T-helper 22 cell (primary cell): Measurements from ENCODE around the gene SLC38A8.

Experiments used
- DNase-seq: peaks from one replicate; pipeline ENCODE4 v3.0.0-alpha.2; 2020; ENCODE audit warnings: low read depth

SLC38A8 gene

DNA sequence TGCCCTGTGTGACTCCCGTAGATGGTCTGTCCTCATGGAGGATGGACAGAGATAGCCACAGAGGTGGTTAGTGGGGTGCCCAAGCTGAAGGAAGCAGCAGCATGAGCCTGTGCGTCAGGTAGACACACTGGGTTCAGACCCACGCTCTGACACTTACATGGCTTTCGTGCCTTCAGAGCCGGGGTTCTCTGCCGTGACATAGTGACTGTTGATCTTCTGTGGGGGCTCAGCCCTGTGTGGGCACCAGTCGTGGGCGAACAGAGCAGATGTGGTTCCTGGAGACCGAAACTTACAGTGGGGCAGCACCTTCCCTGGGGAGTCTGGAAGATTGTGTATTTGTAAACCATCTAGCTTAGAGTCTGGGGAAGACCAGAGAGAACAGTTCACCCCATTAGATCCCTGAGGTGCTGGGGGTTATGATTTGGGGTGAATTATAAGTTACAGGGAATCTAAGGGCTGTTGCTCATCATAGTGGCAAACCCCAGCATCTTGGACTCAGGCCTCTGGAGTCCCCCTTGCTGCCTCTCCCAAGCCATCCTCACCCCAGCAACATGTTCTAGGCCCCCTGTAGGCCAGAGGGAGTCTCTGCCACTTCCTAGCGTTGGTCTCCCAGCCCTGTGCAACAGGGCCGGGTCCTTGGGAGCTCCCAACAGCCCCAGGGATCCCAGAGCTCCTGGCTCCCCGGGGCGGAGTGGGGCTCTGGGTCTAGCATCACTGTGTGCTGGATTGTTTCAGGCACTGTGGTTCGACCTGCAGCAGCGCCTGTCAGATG is 45.9 kb downstream of the SLC38A8 start:
- DNase-seq, result no peak

DNA sequence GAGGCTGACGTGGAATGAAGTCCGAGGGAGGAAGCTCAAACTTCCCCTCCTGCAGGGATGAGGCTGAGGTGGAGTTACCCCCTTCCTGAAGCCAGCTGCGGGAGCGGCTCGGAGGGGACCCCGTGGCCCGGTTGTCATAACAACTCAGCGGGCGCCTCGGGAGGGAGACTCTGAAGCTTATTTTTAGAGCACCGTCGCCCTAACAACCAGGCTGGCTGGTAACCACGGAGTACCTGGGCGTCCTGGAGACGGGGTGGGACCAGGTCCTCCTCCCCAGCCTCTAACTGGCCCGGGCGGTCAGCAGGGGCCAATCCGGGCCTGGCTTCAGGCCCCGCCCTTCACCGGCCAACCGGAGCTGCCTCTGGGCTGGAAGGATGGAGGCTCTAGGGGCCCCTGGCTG is 46.8 kb downstream of the SLC38A8 start:
- no peak for DNase-seq

DNA sequence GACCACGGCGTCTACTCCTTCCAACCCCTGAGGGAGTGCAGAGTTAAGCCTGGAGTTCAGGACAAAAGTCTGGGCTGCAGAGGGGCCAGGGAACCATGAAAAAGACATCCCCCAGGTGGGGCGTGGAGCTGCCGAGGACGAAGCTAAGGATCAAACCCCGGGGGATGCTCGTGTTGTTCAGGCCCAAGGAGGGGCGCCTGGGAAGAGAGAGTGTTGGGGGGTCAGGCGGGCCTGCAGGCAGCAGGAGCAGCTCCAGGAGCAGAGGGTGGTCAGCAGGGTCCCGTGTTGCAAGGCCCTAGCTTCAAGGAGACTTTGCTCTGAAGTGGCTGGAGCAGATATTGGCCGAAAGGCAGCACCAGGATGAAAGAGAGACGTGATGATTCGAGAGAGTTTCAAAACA is 47.9 kb downstream of the SLC38A8 start:
- DNase-seq, result no peak

DNA sequence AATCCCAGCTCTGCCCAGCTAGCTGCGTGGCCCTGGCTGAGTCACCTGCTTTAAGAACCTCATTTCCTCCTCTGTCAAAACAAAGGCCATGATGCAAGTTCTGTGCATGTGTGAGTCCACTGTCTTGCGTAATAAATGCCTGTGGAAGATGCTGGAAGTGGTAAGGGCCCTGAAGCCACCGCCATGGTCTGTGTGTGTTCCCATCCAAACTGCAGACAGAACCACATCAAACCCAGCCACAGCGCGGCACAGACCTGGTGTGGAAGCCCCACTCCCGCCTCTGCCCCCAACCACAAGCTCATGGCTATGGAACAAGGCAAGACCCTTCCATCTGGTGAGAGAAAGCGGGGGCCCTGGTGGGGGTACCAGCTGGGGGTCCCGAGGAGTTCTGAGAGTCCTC is 48.5 kb downstream of the SLC38A8 start:
- no peak for DNase-seq

DNA sequence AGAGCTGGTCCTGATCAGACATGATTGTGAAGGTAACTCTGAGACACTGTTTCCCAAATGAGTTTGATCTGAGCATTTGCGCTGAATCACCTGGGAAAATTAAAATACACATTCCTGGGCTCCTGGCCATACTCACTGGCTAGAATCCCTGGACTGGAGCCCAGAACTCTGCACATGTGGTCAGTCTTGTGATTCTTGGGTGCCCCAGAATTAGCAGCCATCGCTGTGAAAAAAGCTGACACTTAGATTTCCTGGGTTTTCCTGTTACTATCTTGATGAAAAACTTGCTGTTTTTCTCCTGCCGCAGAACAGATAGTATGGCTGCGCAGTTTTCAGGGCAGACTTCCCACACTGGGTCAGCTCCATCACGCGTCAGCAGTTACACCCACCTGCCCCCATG is 50.0 kb downstream of the SLC38A8 start:
- no peak for DNase-seq

DNA sequence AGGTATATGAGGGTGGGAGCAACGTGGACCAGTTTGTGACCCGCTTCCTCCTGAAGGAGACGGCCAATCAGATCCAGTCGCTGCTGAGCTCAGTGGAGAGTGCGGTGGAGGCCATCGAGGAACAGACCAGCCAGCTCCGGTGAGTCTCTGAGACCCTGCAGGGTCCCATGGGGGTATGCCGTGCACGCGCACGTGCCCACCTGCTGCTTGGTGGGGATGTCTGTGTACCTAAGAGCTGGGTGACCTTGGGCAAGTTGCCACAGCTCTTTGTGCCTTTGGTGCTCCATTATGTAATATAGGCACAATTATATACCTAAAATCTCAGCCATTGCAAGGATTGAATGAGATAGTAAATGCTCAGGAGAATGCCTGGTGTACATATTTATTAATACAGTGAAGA is 52.1 kb downstream of the SLC38A8 start:
- no peak for DNase-seq

DNA sequence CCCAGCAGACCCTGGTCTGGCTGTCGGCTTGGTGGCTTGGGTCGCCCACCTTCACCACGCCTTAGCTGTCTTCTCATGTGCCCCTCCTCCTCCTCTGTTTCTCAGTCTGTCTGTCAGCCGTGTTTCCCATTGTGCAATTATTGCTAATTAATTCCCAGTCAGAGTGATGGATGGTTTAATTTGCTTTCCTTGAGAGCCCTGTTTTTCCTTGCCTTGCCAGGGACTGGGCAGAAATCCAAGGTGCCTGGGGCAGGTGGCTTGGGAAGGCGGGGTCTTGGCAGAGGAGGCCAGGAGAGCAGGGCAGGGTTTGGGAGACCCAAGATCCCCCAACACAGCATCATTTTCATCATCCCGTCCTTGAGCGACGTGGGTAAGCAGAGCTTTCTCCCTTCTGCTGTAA is 53.3 kb downstream of the SLC38A8 start:
- DNase-seq, result no peak

DNA sequence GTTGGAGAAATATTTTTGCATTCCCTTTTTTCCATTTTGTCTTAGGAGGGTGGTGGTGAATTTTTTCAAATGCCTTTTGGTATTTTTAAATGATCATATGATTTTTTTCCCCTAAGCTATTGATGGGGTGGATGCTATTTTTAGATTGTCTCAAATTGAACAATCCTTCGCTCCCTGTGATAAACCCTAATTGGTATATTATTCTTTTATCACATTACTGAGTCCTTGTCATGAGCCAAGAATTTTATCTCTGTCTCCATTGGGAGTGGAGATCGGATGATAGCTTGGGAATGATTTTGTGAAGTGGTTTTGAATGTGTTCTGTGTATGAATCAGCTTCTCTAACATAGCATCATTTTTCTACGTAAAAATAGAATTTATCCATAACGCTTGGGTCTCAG is 59.1 kb downstream of the SLC38A8 start:
- no peak for DNase-seq

DNA sequence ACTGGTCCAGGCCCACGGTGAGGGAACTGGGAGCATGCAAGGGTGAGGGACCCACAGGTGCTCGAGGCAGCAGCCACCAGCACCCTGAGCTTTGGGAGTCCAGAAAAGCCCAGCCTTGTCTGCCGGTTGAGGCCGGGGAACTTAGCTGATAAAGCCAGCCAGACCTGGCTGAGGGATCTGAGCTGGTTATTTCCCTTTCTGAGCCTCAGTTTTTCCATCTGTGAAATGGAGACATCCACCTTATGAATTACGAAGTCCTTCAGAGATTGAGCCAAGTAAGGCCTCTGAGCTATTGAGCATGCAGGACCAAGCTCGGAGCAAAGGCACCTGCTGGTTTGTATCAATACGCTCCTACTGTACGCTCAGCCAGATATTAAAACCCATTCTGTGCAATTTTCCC is 60.8 kb downstream of the SLC38A8 start:
- no peak for DNase-seq

DNA sequence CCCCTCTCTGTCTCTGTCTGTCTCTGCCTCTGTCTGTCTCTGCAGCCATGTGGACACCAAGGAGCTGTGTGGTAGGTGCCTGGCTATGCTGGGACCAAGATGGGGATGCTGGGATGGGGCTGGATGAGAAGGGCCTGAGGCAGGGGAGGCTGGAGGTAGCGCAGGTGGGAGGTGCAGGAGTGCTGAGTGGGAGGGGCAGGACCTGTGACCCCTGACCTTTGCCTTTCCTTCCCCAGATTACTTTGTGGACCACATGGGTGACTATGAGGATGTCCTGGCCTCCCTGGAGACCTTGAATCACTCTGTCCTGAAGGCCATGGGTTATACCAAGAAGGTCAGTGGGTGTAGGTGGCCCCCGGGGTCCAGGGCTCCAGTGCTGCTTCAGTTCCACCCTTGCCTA is 61.8 kb downstream of the SLC38A8 start:
- DNase-seq, result no peak

DNA sequence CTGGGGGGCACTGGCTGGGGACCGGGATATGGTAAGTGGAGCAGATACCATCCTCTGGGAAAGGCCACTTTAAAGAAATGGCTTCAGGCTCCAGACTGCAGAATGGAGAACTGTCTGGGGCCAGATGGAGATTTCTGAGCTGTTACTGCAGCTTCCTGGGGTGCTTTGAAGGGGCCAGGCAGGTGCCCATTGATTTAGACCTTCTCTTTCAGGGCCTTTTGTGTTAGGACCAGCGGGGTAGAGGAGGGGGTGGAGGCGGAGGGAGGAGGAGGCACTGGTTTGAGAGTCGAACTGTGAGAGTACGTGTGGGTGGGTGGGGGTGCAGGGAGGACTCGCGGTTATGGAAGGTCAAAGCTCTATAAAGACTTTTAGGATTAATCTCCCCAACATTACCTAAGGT is 63.2 kb downstream of the SLC38A8 start:
- DNase-seq, result no peak

DNA sequence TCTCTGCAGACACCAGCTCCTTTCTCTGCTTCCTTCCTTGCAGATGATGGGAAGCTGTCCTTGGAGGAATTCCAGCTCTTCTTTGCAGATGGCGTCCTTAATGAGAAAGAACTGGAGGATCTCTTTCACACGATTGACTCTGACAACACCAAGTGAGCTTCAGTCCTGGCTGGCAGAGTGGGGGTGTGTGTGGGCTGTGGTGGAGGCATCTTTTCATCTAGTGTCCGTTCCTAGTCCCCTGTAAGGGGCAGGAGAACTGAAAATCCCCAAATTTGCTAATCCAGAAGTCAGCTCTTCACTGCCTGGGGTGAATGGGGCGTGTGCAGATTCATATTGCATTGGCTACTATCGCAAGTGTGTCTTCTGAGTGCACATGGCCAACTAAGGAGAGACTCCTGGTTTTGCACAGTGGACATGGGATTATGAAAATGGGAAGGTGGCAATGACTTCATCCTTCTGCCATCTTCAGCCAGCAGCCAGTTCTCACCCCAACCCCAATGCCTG is 64.1 kb downstream of the SLC38A8 start:
- DNase-seq, result no peak

DNA sequence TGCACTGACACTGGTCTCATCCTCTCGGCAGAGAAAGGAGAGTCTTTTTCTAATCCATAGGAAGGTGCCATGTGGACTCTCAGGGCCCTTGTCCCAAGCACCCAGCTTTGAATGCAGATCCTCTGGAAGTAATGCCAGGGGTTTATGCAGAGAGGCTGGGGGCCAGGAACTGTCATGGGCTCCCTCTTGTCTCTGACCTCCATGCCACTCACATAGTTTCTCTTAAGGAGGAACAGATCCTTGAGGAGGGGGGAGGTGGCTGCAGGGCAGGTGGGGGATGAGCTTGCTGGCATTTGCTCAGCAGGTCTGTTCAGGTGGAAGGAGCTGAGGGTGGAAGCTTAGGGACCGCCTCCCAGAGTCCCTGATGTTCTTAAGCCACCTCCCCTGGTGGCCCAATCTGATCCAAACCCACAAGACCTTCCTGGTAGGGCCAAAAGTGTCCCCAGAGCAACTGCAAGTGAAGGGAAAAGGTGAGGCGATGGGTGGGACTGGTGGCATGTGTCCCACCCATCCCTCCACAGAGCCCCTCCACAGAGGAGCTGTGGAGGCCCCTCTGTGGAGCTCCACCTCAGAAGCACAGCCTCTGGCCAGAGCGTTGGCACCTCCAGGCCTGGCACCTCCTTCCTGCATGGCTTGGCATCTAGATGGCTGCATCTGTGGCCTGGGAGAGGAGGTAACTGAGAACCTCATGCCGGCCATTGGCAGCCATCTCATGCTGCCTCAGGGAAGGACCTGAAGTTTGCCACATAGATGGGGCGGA is 65.4 kb downstream of the SLC38A8 start:
- DNase-seq, result no peak

DNA sequence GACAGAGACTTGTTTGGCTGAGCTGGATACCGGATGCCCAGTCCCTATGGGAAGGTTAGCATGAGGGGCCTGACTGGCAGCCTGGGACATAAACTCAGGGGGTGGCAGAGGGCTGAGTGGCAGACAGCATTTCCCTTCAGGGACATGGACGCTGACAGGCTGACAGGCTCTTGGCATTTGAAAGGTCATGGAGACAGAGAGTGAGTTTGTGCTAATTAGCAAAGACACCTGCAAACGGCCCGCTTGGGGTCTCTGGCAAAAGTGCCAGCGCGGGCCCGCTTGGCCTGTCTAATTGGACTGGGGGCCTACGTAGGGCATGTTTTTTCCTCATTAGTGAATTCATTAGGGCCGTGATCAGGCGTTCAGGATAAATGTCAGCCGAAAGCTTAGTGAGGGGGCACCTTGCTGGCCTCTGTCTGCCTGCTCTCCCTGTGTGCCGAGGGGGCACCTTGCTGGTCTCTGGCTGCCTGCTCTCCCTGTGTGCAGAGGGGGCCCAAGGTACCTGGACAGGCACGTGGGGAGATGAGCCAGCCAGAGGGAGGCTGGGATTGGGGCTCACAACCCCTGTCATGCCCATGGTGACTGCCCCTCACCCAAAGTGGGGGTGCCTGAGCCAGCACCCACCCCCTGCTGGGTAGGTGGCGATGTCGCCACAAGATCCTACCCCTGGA is 66.9 kb downstream of the SLC38A8 start:
- no peak for DNase-seq

DNA sequence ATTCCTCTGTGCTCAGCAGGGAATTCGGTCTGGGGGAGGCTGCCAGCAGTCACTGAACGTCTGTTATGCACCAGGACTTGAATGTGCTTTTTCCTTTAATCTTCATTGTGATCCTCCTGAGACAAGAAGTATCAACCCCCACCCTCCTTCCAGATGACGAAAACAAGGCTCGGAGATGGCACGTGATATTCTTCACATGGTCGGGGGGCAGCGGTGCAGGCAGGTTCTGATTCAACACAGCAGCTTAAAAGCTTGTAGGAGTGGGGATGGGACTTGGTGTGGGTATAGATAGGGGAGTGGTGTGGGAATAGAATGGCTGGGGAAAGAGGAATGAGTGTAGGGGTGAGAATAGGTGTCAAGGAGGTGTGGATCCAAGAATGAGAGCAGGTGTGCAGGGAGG is 68.1 kb downstream of the SLC38A8 start:
- DNase-seq, result no peak

DNA sequence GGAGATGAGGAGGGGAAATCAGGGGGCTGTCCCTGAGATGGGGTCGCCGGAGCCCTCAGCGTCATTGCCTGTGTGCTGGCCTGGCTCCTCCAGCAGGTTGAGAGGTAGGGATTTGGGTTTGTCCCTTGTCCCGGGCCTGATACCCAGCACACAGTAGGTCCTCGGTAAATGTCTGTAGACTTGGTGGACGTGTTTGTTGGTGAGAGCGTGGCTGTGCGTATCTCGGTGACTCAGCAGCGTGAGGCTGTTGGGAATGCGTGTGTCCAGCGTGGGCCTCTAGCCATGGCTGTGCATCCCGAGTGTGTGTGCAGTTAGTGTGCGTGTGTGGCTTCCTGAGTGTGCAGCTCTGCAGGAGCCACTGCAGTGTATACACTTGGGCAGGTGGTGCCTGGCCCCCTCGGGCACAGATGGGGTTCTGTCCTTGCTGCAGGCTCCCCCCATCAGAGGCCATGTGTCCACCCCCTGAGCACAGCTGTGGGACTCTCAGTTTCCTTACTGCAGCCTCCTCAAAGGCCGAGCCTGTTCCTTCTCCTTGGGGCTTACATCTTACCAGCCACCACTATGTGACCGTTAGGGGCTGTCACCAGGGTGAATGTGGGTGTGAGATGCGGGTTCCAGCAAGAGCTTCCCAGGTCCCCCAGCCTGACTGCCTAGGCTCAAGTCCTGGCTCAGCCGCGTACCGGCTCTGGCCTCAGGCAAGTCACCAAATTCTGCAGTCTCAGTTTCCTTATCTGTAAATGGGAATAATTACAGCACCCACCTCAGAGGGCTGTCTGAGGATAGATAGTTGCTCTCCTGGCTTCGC is 68.8 kb downstream of the SLC38A8 start:
- DNase-seq, result no peak

DNA sequence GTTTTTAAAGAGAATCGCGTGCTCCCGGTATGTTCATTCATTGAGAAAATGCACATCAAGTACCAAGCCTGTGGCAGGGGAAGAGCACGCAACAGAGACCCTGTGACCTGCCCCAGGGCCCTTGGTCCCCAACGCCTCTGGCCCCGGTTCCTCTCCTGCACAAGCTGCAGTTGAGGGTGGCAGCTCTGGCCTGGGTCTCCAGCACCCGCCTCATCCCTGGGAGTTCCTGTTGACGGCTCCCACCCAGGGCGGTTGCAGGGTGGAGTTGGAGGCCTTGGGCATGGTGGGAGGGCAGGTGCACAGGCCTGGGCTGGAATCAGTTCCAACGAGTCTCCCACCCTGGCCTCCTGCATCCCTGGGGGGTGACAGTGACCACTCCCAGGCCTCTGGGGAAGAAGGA is 69.5 kb downstream of the SLC38A8 start:
- no peak for DNase-seq

DNA sequence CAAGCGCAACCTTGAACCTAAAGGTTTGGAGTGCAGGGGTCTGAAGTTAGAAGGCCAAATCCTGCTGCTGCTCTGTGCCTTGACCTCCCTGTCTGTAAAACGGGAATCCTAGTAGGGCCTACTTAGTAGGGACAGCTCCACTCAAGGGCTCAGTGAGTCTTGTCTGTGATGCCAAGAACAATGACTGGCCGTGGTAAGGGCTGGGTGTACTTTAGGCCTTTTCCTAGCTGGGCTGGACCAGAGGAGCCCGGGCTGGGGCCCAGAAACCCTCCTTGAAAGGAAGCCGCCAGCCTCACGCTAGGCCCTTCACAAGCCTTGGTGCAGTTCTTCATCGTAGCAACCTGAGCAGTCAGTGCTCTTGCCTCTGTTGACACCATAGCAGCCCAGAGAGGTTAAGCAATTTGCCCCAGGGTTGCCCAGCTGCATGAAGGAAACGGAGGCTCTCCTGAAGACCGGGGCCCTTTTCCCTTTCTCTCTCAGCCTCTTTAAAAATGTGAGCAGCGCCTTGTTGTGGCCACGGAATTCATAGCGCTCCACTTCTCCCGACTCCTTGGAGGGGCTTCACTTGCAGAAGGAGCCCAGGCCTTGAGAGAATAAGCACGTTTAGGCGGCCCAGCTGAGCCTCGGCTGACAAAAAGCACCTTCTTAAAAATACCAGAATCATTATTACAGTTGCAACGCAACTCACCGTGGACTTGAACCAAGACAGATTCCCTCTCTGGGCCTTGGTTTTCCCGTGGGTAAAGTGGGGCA is 70.2 kb downstream of the SLC38A8 start:
- DNase-seq, result no peak

DNA sequence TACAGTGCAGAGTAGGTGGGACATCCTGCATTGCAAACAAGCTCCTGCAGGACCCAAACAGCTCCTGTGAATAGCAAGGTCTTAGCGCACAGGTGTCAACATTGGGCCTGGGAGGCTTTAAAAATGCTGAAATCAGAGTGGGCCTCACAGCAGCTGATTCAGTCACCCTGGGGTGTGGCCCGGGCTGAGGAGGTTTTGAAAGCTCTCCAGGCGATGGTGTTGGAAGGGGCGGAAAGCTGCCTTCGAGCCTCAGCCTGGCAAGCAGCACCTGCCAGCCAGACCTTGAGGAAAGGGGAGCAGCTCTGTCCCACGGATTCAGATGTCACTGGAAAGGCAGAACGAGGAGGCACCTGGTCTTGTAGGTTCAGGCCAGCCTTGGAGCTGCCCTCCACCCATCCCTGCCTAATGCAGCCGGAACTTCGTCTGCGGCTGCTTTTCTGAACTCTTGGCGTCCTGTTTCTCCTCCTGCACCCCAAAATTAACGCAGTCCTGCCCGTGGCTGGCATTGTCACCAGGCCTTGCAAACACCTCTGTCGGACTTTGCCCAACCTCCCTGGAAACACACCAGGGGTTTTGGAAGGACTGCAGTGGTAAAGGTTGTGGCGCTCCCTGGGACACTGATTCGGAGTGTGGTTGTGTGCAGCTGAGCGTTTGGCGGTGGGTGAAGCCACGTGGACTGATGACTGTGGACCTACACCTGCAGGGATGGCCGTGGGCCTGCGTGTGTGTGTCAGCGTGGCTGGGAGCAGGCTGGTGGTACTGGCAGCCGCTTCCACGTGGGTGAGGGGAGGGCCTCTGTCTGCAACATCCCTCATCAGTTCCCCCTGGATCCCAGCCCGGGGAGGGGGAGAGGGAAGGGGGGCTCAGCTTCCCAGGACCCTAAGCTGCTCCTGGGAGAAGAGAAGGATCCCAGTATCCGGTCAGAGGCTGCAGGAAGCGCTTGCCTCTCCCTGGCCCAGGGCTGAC is 71.1 kb downstream of the SLC38A8 start:
- DNase-seq, result no peak

DNA sequence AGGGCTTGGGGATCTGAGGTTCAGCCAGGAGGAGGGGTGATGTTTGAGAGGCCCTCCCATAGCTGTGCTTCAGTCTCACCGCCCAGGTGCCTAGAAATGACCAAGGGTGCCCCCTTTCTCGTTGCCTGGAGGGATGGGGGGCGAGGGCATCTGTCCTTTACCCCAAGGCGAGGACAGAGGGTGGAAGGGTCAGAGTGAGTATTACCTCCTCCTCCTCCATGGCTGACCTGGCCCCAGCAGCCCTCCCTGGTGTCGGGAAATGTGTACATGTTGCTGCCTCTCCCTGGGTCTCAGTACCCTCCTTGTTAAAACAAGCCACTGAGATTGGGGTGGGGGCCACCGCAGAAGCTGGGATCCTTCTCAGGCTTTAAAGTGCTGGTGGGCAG is 72.2 kb downstream of the SLC38A8 start:
- DNase-seq, result no peak
